ENCODE measurements around the gene PARD3B. TPM values are rescaled to one million over a fixed set of nuclear protein-coding genes. Genes with fewer than 3 reads are reported as not detected.

The PARD3B gene
- total RNA-seq, 4 donors from 2014 or later, result 21.8 to 85.6 (median 36.1) TPM

GRCh38 chr2:204842068-204842467 is 296.8 kb downstream of the PARD3B start:
- Histone ChIP-seq H3K4me3 (no peak overlapping the region), H3K27me3 (no peaks in the 10 kb centered on the region), H3K27ac (peak overlapping the region in 1 of 2 donors; percentile 67), H3K9me3 (no peaks in the 10 kb centered on the region), H3K36me3 (no peaks in the 10 kb centered on the region), H3K4me1 (peaks cover 0 to 5% of the 10 kb centered on the region in 2 donors)
- intact Hi-C loops (cut with DNase I; ENCODE audit: low total_unique reads), result no loop called here
- no peak for DNase-seq
- no peak for TF ChIP-seq CTCF (IDR thresholded peaks at IDR 0.05)
- TF ChIP-seq POLR2A (IDR thresholded peaks at IDR 0.05), result no peak

GRCh38 chr2:204842661-204843485 is 297.6 kb downstream of the PARD3B start:
- intact Hi-C loops (cut with DNase I; ENCODE audit: low total_unique reads), result no loop called here
- no peaks in the 10 kb centered on the region for H3K36me3 ChIP-seq
- no peaks in the 10 kb centered on the region for H3K9me3 ChIP-seq
- H3K4me1 ChIP-seq, result peaks cover 0 to 5% of the 10 kb centered on the region in 2 donors
- DNase-seq, result peak; percentile 47 to 58
- H3K27ac ChIP-seq, result peak overlapping the region; percentile 57 to 67
- H3K4me3 ChIP-seq, result no peak overlapping the region
- no peaks in the 10 kb centered on the region for H3K27me3 ChIP-seq
- TF ChIP-seq CTCF (IDR thresholded peaks at IDR 0.05) (no peak), POLR2A (IDR thresholded peaks at IDR 0.05) (no peak)

- Histone ChIP-seq H3K9me3 (no peaks in the 10 kb centered on the region), H3K27me3 (no peaks in the 10 kb centered on the region), H3K4me1 (peaks cover 0 to 5% of the 10 kb centered on the region in 2 donors), H3K27ac (no peak overlapping the region), H3K36me3 (no peaks in the 10 kb centered on the region), H3K4me3 (no peak overlapping the region)
- no peak for TF ChIP-seq POLR2A (IDR thresholded peaks at IDR 0.05)
- no peak for TF ChIP-seq CTCF (IDR thresholded peaks at IDR 0.05)
- no peak for DNase-seq
- intact Hi-C loops (cut with DNase I; ENCODE audit: low total_unique reads), result no loop called here
Measured at GRCh38 chr2:204846471-204846870, 301.2 kb downstream of the PARD3B start.

GRCh38 chr2:204849892-204850291 is 304.6 kb downstream of the PARD3B start:
- H3K36me3 ChIP-seq, result no peaks in the 10 kb centered on the region
- no peaks in the 10 kb centered on the region for H3K4me1 ChIP-seq
- no peaks in the 10 kb centered on the region for H3K9me3 ChIP-seq
- TF ChIP-seq POLR2A (IDR thresholded peaks at IDR 0.05), result no peak
- TF ChIP-seq CTCF (IDR thresholded peaks at IDR 0.05), result no peak
- no peak overlapping the region for H3K4me3 ChIP-seq
- H3K27ac ChIP-seq, result no peak overlapping the region
- no peaks in the 10 kb centered on the region for H3K27me3 ChIP-seq
- DNase-seq, result no peak
- intact Hi-C loops (cut with DNase I; ENCODE audit: low total_unique reads), result no loop called here

GRCh38 chr2:204850581-204850980 is 305.3 kb downstream of the PARD3B start:
- TF ChIP-seq CTCF (IDR thresholded peaks at IDR 0.05), result no peak
- no peak for TF ChIP-seq POLR2A (IDR thresholded peaks at IDR 0.05)
- Histone ChIP-seq H3K27ac (no peak overlapping the region), H3K4me3 (no peak overlapping the region), H3K9me3 (no peaks in the 10 kb centered on the region), H3K27me3 (no peaks in the 10 kb centered on the region), H3K4me1 (no peaks in the 10 kb centered on the region), H3K36me3 (no peaks in the 10 kb centered on the region)
- DNase-seq, result no peak
- intact Hi-C loops (cut with DNase I; ENCODE audit: low total_unique reads), result no loop called here
